GM21619 (cell line): ENCODE results near the gene MYRF.

ENCODE experiments used
- ATAC-seq: cut with Tn5 transposase; IDR thresholded peaks from one replicate; pipeline ENCODE4 v1.9.1; 2021; ENCODE audit not compliant: unreplicated experiment

Gene MYRF

DNA sequence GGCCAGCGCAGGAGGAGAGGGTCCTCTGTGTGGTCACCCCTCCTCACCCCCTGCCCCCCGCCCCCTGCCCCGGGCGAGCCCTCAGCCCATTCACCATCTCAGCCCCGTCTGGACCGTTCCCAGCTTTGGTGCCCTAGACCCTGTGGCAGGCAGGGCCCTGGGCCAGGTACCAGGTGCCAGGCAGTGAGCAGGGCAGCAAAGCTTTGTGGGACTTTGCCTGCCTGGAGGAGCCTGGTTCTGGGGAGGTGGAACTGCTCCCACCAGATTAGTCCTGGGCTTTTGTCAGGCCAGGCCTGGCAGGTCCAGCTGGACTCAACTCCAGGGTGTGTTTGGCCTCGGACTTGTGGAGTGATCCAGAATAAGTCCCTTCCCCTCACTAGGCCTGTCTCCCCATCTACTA lies 13.7 kb upstream of the MYRF start:
- no peak for ATAC-seq

DNA sequence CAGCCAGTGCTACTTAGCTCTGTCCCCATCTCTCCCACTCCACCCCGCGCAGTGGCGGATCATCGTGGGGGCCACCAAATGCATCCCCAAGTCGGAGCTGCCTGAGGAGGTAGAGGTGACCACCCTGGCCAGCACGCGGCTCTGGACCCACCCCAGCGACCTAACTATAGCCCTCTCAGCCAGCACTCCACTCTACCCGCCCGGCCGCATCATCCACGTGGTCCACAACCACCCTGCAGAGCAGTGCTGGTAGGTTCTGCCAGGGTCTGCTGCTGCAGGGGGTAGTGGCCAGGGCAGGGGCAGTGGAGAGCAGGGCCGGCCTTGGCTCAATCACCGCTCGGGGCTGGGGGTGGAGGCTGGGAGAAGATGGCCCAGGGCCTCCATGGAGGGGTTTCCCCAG lies 13.0 kb upstream of the MYRF start:
- ATAC-seq = no peak

DNA sequence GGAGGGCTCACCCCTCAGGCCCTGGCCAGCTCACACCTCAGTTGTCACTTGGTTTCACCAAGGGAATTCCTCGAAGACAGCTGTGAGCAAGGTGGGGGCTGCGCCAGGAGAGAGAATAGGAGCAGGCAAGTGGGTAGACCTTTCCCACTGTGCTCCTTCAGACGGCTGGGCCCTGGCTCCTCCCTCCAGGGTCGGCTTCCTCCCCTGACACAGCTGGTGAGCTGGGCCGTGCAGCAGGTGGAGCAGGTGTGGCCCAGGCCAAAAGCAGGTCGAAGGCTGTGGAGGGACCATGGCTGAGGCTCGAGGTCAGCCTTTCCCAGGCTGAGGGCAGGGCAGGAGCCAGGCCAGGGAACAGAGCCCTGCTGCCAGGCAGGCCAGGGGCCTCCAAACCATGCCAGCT lies 12.5 kb upstream of the MYRF start:
- ATAC-seq = no peak

DNA sequence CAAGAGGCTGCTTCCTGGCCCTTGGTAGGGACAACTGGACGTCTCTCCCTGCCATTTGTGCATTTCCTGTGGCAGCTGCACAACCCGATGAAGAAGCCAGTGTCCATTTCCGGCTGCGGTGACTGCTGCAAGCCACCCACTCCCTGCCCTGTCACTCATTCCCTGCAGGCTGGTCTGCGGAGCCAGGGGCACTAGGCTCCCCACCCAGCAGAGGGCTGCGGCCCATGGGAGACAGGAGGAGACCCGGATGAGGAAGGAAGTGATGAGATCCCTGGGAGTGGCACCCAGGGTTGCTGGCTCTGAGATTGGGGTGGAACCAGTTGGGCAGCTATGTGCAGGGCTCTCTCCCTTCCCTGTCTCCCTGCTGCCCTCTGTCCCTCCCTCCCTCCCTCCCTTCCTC lies 10.0 kb upstream of the MYRF start:
- ATAC-seq = no peak

DNA sequence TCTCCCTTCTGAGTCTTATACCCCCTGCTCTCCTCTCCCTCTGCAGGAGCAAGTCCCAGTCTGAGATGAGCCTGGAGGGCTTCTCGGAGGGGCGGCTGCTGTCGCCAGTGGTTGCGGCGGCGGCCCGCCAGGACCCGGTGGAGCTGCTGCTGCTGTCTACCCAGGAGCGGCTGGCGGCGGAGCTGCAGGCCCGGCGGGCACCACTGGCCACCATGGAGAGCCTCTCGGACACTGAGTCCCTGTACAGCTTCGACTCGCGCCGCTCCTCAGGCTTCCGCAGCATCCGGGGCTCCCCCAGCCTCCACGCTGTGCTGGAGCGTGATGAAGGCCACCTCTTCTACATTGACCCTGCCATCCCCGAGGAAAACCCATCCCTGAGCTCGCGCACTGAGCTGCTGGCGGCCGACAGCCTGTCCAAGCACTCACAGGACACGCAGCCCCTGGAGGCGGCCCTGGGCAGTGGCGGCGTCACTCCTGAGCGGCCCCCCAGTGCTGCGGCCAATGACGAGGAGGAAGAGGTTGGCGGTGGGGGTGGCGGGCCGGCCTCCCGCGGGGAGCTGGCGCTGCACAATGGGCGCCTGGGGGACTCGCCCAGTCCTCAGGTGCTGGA lies 8.8 kb upstream of the MYRF start:
- no peak for ATAC-seq

DNA sequence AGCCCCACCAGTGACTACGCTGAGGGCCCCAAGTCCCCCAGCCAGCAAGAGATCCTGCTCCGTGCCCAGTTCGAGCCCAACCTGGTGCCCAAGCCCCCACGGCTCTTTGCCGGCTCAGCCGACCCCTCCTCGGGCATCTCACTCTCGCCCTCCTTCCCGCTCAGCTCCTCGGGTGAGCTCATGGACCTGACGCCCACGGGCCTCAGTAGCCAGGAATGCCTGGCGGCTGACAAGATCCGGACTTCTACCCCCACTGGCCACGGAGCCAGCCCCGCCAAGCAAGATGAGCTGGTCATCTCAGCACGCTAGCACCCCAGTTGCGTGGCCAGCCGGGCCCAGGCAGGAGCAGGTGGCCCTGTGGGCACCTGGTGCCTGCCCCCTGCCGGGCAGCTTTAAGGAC lies 8.3 kb upstream of the MYRF start:
- ATAC-seq = no peak

DNA sequence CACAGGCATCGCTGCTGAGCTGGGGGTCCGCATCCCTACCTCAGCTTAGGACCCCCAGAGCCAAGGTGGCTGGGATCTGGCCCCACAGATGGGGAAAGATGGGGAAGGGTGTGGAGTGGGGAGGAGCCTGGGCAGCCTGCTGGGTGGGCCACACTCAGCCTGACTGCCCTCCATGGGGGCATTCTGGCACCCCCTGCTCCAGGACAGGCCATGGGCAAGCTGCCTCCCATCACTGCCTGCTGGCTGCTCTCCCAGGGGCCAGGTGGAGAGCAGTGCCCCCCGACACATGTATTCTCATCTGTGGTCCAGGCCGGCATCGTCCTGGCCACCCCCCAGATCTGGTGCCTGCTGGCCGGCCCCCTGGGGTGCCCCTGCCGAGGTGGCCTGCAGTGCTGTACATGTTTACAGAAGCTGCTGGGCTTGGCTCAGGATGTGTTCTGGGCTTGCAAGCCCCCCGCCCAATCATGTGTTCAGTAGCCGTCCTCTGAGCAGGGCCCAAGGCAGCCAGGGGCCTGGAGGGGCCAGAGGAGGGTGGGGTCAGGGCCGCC lies 7.8 kb upstream of the MYRF start:
- ATAC-seq = no peak

DNA sequence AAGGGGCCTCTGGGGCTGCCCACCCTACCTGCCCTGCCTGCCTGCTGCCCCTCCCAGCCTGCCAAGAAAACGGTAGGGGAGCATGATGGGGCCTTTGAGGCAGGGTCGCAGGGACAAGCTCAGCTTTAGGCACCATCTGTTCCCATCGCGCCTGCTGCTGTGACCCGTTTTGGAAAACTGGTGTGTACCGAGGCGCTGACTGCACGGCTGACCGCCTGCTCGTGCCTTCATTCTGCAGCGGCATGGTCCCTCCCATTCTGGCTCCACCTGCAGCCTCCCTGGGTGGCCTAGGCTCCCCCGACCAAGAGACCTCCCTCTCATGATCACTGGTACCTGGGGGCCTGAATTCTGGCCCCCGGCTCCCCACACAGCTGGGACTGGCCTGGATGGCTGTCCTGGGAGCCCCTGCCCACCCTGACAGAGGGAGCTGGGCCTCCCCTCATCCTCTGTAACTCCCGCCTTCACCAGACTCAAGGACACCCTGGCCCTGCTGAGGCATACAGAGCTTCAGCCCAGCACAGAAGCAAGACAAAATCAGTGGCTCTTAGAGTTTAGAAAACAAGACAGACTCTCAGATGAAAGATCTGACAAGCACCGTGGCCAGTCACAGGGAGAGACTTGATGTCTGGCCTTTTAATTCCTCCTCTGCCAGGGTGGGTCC lies 6.5 kb upstream of the MYRF start:
- no peak for ATAC-seq

DNA sequence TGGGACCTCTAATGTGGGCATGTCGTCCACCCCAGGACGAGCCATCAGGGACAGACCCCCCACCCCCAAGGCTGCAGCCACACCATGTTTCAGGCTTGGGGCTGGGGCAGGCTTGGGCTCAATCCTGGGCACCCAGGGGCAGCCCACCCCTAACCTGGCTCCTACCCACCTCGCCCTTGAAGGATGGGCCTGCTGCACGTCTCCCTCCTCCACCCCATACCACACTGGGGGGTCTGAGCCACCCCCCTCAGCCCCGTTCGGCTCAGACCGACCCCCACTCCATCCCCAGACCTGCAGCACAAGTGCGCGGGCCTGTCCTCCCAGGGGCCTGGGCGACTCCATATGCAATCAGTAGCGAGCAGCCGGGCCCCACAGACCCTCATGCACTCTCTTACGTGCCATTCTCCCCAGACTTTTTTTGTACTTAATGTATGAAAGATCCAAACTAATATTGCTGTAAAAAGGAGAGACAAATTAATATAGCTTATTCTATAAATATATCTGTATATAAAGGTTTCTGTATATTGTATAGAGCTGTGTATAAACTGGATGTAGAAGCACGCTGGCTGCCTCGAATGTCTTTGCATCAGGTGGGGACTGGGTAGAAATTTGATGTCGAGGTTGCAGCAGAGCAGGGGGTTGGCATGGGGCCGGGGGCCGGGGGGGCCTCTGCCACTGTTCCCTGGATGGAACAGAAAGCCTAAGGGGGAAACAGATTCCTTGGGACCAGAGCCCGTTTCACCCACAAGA lies 5.8 kb upstream of the MYRF start:
- ATAC-seq = no peak

DNA sequence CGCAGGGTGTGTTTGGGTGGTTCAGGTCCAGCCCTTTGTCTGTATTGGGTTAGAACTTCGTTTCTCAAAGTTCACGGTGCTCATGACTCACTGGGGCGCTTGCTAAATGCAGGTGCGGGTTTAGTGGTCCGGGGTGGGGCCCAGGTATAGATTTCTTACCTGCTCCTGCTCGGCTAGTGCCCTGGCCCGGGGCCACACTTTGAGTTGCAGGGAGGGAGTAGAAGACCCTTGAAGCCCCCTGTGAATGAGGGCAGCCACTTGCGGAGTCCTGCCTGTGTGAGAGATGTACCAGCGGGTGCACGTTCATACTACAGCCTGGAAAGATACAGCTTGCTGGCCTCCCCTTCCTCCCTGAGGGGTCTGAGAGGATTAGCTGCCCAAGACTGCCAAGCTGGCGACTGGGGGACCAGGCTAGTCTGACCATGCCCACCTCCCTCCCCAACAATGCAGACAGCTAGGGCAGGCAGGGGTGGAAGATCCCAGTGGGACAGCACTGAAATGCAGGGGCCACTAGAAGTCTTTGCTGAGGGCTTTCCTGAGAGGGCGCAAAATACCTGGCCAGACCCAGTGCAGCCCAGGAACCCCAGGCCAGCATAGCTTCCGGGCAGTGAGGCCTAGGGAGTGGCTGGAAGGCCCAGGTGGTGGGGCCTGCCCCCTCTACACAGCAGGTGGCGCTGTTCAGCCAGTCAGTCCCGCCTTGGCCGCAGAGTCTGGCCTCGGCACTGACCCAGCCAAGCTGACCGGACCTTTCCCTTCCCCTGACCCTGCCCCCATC lies 5.1 kb upstream of the MYRF start:
- ATAC-seq = no peak

DNA sequence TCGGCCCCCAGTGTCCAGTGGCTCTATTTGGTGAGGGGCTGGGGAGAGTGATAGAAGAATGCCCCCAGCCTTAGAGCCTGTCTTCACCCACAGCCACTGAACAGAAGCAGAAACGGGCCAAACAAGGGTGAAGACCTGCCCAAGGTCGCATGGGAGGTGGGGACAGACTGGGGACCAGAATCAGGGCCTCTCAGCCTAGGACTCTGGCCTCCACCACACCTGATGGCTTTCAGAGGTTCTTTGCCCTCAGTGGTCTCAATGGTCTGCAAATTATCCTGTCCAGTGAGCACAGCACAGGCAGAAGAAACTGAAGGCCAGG lies 4.5 kb upstream of the MYRF start:
- no peak for ATAC-seq

DNA sequence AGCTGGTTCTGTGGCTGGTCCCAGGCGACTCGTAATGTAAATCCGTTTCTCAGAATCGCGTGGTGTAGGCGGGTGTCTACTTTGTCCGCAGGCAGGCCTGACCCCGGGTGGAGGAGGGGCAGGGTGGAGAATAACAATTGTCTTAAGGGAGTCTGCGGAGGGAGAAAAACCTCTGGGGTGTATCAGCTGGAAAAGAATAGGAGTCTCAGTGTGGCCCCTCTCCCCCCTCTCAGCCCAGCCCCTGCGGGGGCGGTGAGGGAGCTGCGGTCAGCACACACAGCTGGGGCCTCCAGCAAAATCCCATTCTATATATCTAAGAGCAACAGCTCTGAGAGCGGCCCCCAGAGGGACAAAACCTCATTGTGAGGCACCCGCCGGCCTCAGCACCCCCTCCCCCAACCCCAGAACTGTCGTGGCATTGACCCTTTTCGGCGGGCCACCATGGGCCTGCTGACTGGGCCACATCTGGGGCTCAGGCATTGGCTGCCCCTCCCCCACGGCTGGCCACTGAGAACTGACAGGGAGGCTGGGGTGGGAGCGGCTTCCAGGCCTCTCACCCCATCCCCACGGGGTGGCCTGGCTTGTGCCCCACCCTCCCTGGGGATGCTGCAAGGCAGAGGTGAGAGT lies 2.7 kb upstream of the MYRF start:
- ATAC-seq = no peak

DNA sequence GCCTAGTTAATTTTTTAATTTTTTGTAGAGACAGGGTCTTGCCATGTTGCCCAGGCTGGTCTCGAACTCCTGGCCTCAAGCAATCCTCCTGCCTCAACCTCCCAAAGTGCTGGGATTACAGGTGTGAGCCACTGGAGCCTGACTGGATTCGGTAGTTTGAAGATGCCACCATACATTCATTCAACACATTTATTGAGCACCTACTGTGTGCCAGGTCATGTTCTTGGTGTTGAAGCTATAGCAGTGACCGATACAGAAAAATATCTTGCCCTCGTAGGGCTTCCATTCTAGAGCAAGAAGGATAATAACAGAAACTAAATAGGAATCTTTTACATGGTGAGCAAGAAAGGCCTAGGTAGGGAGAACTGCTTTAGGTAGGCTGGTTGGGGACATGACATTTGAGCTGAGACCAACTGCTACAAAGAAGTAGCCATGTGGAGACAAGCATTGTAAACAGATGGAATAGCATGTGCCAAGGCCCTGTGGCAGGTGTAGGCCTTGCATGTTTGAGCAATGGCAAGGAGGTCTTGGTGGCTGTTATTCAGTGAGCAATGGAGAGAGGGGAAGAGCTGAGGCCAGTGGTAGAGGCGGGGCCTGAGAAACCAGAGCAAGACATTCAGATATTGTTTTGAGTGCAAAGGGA lies 1.7 kb upstream of the MYRF start:
- ATAC-seq = no peak

DNA sequence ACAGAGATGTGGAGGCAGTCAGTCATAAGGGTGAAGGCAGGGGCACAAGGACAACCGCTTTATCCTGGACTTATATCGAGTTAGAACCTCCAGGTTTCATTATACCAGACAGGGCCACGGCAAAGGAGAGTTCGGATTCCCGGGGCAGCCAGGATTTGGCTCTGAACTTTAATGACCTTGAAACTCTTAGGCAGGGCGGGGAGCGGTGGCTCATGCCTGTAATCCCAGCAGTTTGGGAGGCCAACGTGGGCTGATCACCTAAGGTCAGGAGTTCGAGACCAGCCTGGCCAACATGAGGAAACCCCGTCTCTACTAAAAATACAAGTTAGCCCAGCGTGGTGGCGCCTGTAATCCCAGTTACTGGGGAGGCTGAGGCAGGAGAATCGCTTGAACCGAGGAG lies 1.1 kb upstream of the MYRF start:
- ATAC-seq = no peak

DNA sequence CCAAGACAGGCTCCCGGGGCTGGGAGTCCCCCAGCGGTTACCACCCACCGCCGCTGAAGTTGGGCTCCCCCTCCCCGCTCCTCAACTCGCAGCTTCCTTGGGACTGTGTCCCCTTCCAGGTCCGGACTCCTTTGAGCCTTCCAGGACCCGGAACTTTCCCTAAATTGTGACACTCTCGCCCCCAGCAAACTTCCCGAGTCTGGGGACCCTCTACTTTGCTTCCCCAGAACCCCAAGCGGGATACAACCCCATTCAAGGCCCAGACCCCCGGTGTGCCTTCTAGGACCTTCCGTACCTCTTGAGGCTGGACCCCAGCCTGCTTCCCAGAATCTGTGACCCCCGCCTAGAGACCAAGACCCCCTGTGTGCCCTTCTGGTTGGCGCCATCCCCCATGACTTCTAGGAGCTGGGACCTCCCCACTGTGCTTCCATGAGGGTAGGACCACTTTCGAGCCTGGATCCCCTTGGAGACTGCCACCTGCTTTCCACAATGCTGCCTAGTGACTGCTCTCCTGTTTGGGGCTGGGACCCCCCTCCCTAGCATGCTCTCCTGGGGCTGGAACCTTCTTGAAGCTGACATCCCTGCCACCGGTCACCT lies 587 bp downstream of the MYRF start:
- ATAC-seq = no peak

DNA sequence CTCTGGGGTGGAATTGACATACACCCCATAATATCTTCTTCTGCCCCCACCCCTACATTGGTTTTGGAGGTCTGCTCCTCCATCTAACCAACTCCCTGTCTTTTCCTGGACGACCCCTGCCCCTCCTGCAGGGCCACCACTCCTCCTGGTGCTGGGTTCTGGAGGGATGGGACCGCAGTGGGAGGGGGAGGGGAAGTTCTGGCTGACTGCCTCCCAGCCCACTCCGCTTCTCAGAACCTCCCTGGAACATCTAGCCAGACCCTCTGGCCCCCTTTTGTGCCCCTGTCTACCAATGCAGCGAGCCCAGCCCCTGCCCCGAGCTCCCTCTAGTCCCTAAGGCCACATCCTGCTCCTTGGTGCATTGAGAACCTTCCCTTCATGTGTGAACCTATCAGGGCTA lies 1.2 kb downstream of the MYRF start:
- ATAC-seq = no peak

DNA sequence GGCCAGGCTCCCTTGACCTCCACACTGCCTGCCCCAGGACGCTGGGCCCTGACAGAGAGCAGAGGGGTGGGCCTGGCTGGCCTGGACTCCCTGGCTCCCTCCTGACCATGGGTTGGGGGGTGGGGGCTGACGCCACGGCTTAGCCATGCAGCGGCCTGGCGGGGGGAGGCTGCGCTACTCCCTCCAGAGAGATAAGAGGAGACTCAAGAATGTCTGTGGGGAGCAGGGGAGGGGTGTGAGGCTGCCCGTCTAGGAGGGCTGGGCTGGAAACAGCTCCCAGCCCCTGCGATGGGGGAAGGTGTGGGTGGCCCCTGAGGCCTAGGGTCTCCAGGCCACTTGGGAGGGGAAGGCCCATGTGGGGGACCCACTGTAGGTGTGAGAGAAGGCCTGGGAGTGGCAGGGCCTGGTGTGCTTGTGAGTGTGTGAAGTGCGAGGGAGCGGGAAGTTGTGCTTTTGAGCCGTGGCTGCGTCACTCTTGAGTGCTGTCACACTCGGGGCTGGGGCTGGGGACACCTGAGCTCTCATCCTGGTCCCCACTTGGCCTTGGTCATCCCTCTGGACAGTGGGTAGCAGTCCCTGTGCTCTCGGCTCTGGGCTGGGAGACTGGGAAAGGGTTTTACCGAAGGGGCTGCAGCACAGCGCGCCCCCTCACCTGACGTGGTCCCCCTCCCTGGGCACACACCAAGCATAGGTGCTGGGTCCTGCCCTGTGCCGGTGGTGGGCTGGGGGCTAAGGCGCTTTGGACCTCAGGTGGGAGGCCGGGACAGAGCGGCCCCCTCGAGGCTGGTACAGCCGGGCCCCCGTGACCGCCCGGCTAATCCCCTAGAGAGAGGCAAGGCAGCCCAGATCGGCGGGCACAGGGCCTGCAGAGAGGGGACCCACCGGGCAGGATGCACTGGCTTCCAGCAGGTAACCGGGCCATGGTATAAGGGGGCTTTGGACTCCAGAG lies 2.4 kb downstream of the MYRF start:
- ATAC-seq = no peak

DNA sequence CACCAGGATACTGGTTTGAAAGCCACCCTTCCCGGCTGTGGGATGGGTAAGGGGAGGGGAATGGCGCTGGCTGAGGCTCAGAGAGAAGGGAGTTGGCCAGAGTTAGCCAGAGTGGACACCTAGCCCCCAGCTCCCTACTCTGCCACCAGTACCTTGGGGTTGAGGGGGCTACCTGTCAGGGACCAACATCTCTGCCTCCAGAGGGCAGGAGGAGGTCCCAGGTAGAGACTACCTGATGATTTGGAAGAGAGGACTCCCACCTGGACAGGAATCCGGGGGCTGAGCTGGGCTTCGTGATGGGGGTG lies 3.7 kb downstream of the MYRF start:
- ATAC-seq = no peak

DNA sequence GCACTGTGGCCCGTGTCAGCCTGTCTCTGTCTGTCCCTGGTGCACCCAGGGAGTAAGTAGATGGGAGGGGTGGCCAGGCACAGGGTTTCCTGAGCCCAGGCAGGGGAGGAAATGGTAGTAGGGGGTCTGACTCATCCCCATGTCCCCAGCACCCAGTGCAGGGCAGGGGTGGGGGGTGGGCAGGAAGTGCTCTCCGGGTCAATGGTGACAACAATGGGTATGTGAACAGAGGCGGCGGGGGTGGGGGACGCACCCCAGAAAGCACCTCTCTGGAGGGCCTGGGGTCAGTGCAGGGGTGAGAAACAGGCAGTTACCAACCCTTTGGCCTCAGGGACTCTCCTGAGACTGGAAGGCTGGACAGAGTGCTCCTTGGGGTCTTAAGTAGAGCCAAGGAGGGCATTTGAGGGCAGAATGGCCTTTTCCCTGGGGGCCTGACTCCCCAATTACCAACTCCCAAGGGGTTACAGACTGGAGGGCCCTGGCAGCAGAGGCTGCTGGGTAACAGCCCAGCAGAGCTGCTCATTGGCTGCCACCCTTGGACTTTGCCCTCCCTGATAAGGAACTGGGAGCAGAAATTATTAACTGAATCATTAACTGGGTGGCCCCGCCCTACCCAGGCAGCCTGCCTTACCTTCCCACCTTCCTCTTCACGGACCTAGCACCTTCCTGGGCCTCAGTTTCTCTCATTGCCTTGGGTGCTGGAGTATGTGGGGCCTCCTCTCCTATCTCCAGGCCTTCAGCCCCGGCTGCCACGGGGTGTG lies 4.2 kb downstream of the MYRF start:
- ATAC-seq = no peak
